ENCODE measurements around the gene LIN28B. TPM values are rescaled to one million over a fixed set of nuclear protein-coding genes. Genes with fewer than 3 reads are reported as not detected.
"Not testable (repeated sequence)": the region's sequence is repeated elsewhere in the genome, so short reads cannot be mapped to it uniquely, and the experiment has no call there.

The LIN28B gene
- total and polyA plus RNA-seq, 2 experiments from 2014 or later, result 35.3 to 96.4 TPM

GRCh38 chr6:105081662-105082061, 124.8 kb downstream of the LIN28B start:
- not testable (repeated sequence) for H3K27me3 ChIP-seq (ENCODE audit: insufficient read depth); H3K4me1 Mint-ChIP-seq; H3K27ac ChIP-seq (ENCODE audit: low read depth); H3K9me2 ChIP-seq (ENCODE audit: insufficient read depth); H3F3A ChIP-seq (replicated peaks; ENCODE audit: low read depth); H3K4me1 ChIP-seq (ENCODE audit: insufficient read depth); H3K27ac Mint-ChIP-seq; H3K4me3 ChIP-seq; H4K20me1 ChIP-seq (replicated peaks; ENCODE audit: insufficient read depth); H3K79me2 ChIP-seq (replicated peaks; ENCODE audit: insufficient read depth); H3K4me3 Mint-ChIP-seq; H3K36me3 ChIP-seq (ENCODE audit: insufficient read depth); H2AFZ ChIP-seq; H3K4me2 ChIP-seq; H3K9me3 Mint-ChIP-seq; DNase-seq (ENCODE audit: low spot score); ATAC-seq
- Mint-ChIP-seq H3K36me3 (ENCODE audit: low read depth) (peaks cover 14% of the 10 kb centered on the region), H3K27me3 (ENCODE audit: insufficient read depth, low read depth, poor library complexity) (peaks cover 12% of the 10 kb centered on the region)

GRCh38 chr6:105087571-105088211, 130.8 kb downstream of the LIN28B start:
- Mint-ChIP-seq H3K36me3 (ENCODE audit: low read depth) (no peaks in the 10 kb centered on the region), H3K27ac (no peak overlapping the region), H3K27me3 (ENCODE audit: insufficient read depth, low read depth, poor library complexity) (peaks cover 13% of the 10 kb centered on the region), H3K4me3 (no peak overlapping the region), H3K4me1 (peaks cover 3% of the 10 kb centered on the region; the same call in 1 of the 3 replicates), H3K9me3 (no peaks in the 10 kb centered on the region)
- Histone ChIP-seq H3F3A (replicated peaks; ENCODE audit: low read depth) (no peaks in the 10 kb centered on the region), H3K4me3 (no peak overlapping the region), H3K4me1 (ENCODE audit: insufficient read depth) (0 out of 2 replicates have a peak, but pooled peaks cover 3% of the 10 kb centered on the region), H3K4me2 (no peak overlapping the region), H4K20me1 (replicated peaks; ENCODE audit: insufficient read depth) (no peaks in the 10 kb centered on the region), H3K27ac (ENCODE audit: low read depth) (no peak overlapping the region), H3K9me2 (ENCODE audit: insufficient read depth) (no peaks in the 10 kb centered on the region), H3K79me2 (replicated peaks; ENCODE audit: insufficient read depth) (no peaks in the 10 kb centered on the region), H2AFZ (no peak overlapping the region), H3K36me3 (ENCODE audit: insufficient read depth) (no peaks in the 10 kb centered on the region), H3K27me3 (ENCODE audit: insufficient read depth) (no peaks in the 10 kb centered on the region)
- DNase-seq (ENCODE audit: low spot score), result peak; percentile 76
- peak; percentile 20; the same call in 2 of the 3 replicates for ATAC-seq
- peak; percentile 88 to 94 for TF ChIP-seq CTCF (conservative IDR thresholded peaks at IDR 0.05; ENCODE audit: low read depth in 2 of 2)
- TF ChIP-seq POLR2AphosphoS5 (IDR thresholded peaks at IDR 0.05; ENCODE audit: low read depth), result no peak

GRCh38 chr6:105091140-105091829, 134.4 kb downstream of the LIN28B start:
- Histone ChIP-seq H3K4me3 (no peak overlapping the region), H3K36me3 (ENCODE audit: insufficient read depth) (no peaks in the 10 kb centered on the region), H2AFZ (no peak overlapping the region), H3K4me1 (ENCODE audit: insufficient read depth) (no peaks in the 10 kb centered on the region), H3K4me2 (no peak overlapping the region), H3F3A (replicated peaks; ENCODE audit: low read depth) (no peaks in the 10 kb centered on the region), H3K79me2 (replicated peaks; ENCODE audit: insufficient read depth) (no peaks in the 10 kb centered on the region), H3K9me2 (ENCODE audit: insufficient read depth) (no peaks in the 10 kb centered on the region; the same call in 1 of the 2 replicates), H3K27me3 (ENCODE audit: insufficient read depth) (no peaks in the 10 kb centered on the region), H3K27ac (ENCODE audit: low read depth) (no peak overlapping the region), H4K20me1 (replicated peaks; ENCODE audit: insufficient read depth) (no peaks in the 10 kb centered on the region)
- TF ChIP-seq POLR2AphosphoS5 (IDR thresholded peaks at IDR 0.05; ENCODE audit: low read depth), result no peak
- peaks cover 13% of the 10 kb centered on the region for H3K27me3 Mint-ChIP-seq (ENCODE audit: insufficient read depth, low read depth, poor library complexity)
- DNase-seq (ENCODE audit: low spot score), result no peak
- H3K36me3 Mint-ChIP-seq (ENCODE audit: low read depth), result no peaks in the 10 kb centered on the region
- no peaks in the 10 kb centered on the region for H3K4me1 Mint-ChIP-seq
- no peak overlapping the region for H3K4me3 Mint-ChIP-seq
- no peak overlapping the region for H3K27ac Mint-ChIP-seq
- no peak; the same call in 2 of the 3 replicates for ATAC-seq
- no peaks in the 10 kb centered on the region for H3K9me3 Mint-ChIP-seq
